BLaER1 (cell line): ENCODE measurements around the gene XRCC2.

Experiments used
- H3K27ac ChIP-seq: shearing (Covaris generic); formaldehyde crosslinking; 2 replicates; pipeline ENCODE4 v1.8.1; 2022
- H3K27me3 ChIP-seq: shearing (Covaris generic); formaldehyde crosslinking; 2 replicates; pipeline ENCODE4 v1.8.1; 2022
- H3K36me3 ChIP-seq: shearing (Covaris generic); formaldehyde crosslinking; 2 replicates; pipeline ENCODE4 v1.8.1; 2022
- H3K4me1 ChIP-seq: shearing (Covaris generic); formaldehyde crosslinking; 2 replicates; pipeline ENCODE4 v1.8.1; 2022
- H3K4me2 ChIP-seq: shearing (Covaris generic); formaldehyde crosslinking; 2 replicates; pipeline ENCODE4 v1.8.1; 2022
- H3K4me3 ChIP-seq: shearing (Covaris generic); formaldehyde crosslinking; 2 replicates; pipeline ENCODE4 v1.8.1; 2022
- H3K9ac ChIP-seq: shearing (Covaris generic); formaldehyde crosslinking; 2 replicates; pipeline ENCODE4 v1.8.1; 2022
- H3K9me3 ChIP-seq: shearing (Covaris generic); formaldehyde crosslinking; 2 replicates; pipeline ENCODE4 v1.8.1; 2022
- H4K20me1 ChIP-seq: shearing (Covaris generic); formaldehyde crosslinking; 2 replicates; pipeline ENCODE4 v1.8.1; 2022
- Cebpa-rat ChIP-seq: shearing (Covaris generic); IDR thresholded peaks from 2 replicates; pipeline ENCODE4 v1.8.1; 2022

XRCC2 gene

GRCh38 chr7:152596824-152597223, 79.1 kb downstream of the XRCC2 start:
- no peaks in the 10 kb centered on the region for H3K36me3 ChIP-seq
- TF ChIP-seq Cebpa-rat, result no peak
- H3K9me3 ChIP-seq, result no peaks in the 10 kb centered on the region
- no peaks in the 10 kb centered on the region for H4K20me1 ChIP-seq
- H3K27ac ChIP-seq, result no peak overlapping the region
- no peak overlapping the region for H3K4me2 ChIP-seq
- H3K9ac ChIP-seq, result no peak overlapping the region
- no peak overlapping the region for H3K4me3 ChIP-seq
- H3K27me3 ChIP-seq, result no peaks in the 10 kb centered on the region
- H3K4me1 ChIP-seq, result peaks cover 9% of the 10 kb centered on the region
